Neural crest cell (in vitro differentiated cells): Measurements from ENCODE around the gene OR2V2. TPM values are rescaled to one million over a fixed set of nuclear protein-coding genes. Genes with fewer than 3 reads are reported as not detected.
"Not testable (repeated sequence)": the region's sequence is repeated elsewhere in the genome, so short reads cannot be mapped to it uniquely, and the experiment has no call there.

Source experiments
- DNase-seq: peaks from one replicate; pipeline ENCODE4 v3.0.0; 2021; ENCODE audit warnings: low read depth, mixed read lengths, low spot score
- H3K27ac Mint-ChIP-seq: one replicate; pipeline ENCODE4 v1.8.0; 2021; ENCODE audit warnings: mild to moderate bottlenecking, mixed read lengths; ENCODE audit not compliant: unreplicated experiment
- H3K27me3 Mint-ChIP-seq: 2 replicates; pipeline ENCODE4 v1.8.0; 2021; ENCODE audit warnings: low read depth, mild to moderate bottlenecking, mixed read lengths
- H3K36me3 Mint-ChIP-seq: 2 replicates; pipeline ENCODE4 v1.8.0; 2021; ENCODE audit warnings: low read depth, mild to moderate bottlenecking, mixed read lengths
- H3K4me1 Mint-ChIP-seq: 2 replicates; pipeline ENCODE4 v1.8.0; 2021; ENCODE audit warnings: mixed read lengths
- H3K4me3 Mint-ChIP-seq: one replicate; pipeline ENCODE4 v1.8.0; 2021; ENCODE audit warnings: mild to moderate bottlenecking, mixed read lengths
- H3K9me3 Mint-ChIP-seq: 2 replicates; pipeline ENCODE4 v1.8.0; 2021; ENCODE audit warnings: mixed read lengths
- total RNA-seq: library from RNA; stranded (reverse); gene quantifications from 2 replicates; pipeline ENCODE4 v1.2.1, GENCODE V29; 2021
- TF ChIP-seq, protein P1 (sequence below): fragments of 200-600 bp; sonication (generic); conservative IDR thresholded peaks from 2 replicates; pipeline ENCODE4 v1.5.0; 2021; ENCODE audit warnings: antibody characterized with exemption, mild to moderate bottlenecking

OR2V2 gene
- total RNA-seq, 1 donor from 2014 or later, result not detected

- no peak for DNase-seq
- Mint-ChIP-seq H3K27ac (no peak overlapping the region), H3K4me1 (no peaks in the 10 kb centered on the region), H3K4me3 (no peak overlapping the region), H3K27me3 (peaks cover 65% of the 10 kb centered on the region), H3K9me3 (no peaks in the 10 kb centered on the region), H3K36me3 (no peaks in the 10 kb centered on the region)
- TF ChIP-seq, protein P1, sequence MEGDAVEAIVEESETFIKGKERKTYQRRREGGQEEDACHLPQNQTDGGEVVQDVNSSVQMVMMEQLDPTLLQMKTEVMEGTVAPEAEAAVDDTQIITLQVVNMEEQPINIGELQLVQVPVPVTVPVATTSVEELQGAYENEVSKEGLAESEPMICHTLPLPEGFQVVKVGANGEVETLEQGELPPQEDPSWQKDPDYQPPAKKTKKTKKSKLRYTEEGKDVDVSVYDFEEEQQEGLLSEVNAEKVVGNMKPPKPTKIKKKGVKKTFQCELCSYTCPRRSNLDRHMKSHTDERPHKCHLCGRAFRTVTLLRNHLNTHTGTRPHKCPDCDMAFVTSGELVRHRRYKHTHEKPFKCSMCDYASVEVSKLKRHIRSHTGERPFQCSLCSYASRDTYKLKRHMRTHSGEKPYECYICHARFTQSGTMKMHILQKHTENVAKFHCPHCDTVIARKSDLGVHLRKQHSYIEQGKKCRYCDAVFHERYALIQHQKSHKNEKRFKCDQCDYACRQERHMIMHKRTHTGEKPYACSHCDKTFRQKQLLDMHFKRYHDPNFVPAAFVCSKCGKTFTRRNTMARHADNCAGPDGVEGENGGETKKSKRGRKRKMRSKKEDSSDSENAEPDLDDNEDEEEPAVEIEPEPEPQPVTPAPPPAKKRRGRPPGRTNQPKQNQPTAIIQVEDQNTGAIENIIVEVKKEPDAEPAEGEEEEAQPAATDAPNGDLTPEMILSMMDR, result no peak
Measured at GRCh38 chr5:181126841-181127240, 20.5 kb upstream of the OR2V2 start.

DNA sequence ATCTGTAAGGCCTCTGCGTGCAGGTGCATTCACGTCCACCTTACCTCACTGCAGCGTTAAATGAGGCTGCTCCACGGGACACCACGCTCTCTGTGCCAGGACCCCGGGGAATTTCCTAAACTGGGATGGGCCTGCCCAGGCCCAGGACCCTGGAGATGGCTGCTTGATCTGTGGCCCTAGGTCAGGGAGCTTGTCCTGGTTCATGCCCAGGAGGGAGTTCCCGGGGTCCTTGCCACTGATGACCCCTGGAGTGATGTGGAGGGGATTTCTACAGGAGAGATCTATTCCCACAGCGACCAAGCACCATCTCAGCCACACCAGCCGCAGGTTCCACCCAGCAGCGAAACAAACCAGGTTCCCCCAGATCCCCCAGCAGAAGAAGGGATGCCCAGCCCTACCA is 19.9 kb upstream of the OR2V2 start:
- no peak for DNase-seq
- H3K4me1 Mint-ChIP-seq, result no peaks in the 10 kb centered on the region
- H3K4me3 Mint-ChIP-seq, result no peak overlapping the region
- H3K9me3 Mint-ChIP-seq, result no peaks in the 10 kb centered on the region
- H3K27me3 Mint-ChIP-seq, result peaks cover 67% of the 10 kb centered on the region
- no peaks in the 10 kb centered on the region for H3K36me3 Mint-ChIP-seq
- TF ChIP-seq, protein P1, result no peak
- no peak overlapping the region for H3K27ac Mint-ChIP-seq

DNA sequence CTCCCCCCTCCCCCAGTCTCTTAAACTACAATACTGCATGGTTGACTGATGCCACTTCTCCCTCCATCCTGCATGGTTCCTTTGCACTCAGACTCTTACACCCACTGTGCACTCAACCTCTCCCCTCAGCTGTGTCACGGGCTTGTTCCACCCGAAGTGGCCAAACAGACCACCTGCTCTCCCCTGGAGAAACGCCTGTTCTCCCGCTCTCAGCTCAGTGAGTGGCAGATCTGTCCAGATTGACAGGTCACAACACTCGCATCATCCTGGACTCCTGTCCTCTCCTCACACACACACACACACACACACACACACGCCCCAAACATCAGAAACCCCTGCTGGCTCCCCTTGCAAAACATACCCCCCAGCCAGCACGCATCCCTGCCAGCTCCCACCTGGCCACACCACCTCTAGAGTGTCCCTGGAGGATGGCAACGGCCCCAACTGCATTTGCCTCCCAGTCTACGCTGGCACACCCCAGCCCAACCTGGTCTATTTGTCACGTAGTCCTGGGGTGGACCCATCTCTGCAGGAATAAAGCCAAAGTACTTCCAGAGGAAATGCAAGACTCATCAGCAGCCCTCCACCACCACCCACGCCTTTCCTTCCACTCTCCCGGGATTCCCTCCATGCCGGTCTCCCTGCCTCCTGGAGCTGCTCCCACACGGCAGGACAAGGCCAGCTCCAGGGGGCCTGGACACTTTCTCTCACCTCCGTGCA is 19.3 kb upstream of the OR2V2 start:
- peaks cover 67% of the 10 kb centered on the region for H3K27me3 Mint-ChIP-seq
- no peaks in the 10 kb centered on the region for H3K4me1 Mint-ChIP-seq
- no peaks in the 10 kb centered on the region for H3K9me3 Mint-ChIP-seq
- H3K36me3 Mint-ChIP-seq, result no peaks in the 10 kb centered on the region
- no peak overlapping the region for H3K4me3 Mint-ChIP-seq
- no peak for DNase-seq
- no peak overlapping the region for H3K27ac Mint-ChIP-seq
- TF ChIP-seq, protein P1, result no peak

GRCh38 chr5:181129601-181130000 is 17.8 kb upstream of the OR2V2 start:
- Mint-ChIP-seq H3K27me3 (peaks cover 66% of the 10 kb centered on the region), H3K27ac (no peak overlapping the region), H3K4me3 (no peak overlapping the region), H3K4me1 (no peaks in the 10 kb centered on the region), H3K9me3 (no peaks in the 10 kb centered on the region), H3K36me3 (no peaks in the 10 kb centered on the region)
- no peak for DNase-seq
- TF ChIP-seq, protein P1, result no peak

DNA sequence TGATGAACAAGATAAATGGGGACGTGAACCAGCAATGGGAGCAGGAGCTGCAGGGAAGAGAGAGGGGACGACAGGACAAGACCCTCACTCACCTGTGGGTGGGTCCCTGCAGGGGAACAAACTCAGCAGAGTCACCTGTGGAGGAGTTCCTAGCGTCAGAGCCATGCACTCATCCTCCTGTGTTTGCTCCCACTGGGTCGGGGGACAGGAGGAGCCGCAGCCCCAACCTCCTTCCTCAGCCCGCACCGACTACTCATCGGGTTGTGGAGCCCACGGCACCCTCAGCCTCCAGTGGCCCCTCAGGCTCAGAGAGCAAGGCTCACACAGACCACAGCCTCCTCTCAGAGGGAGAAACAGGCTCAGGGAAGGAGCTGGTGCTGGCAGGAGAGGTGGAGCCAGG is 17.3 kb upstream of the OR2V2 start:
- not testable (repeated sequence) for H3K9me3 Mint-ChIP-seq, DNase-seq, H3K27ac Mint-ChIP-seq, H3K4me3 Mint-ChIP-seq, H3K4me1 Mint-ChIP-seq, H3K36me3 Mint-ChIP-seq
- peaks cover 66% of the 10 kb centered on the region for H3K27me3 Mint-ChIP-seq

GRCh38 chr5:181130832-181131496 is 16.4 kb upstream of the OR2V2 start, which contains the start of gene OR2V1:
Gene OR2V1 (minus strand): TSS chr5:181131169. CDS start chr5:181125304, 5,865 bp downstream.
- DNase-seq, result no peak
- Mint-ChIP-seq H3K36me3 (no peaks in the 10 kb centered on the region), H3K4me3 (no peak within 1 kb of the TSS), H3K9me3 (no peaks in the 10 kb centered on the region), H3K4me1 (peaks cover 9% of the 10 kb centered on the region), H3K27ac (no peak within 1 kb of the TSS), H3K27me3 (peaks cover 71% of the 10 kb centered on the region)
- TF ChIP-seq, protein P1, result no peak
